HG02642 (cell line): Measurements from ENCODE around the gene MCTS1.
"Not testable (repeated sequence)": the region's sequence is repeated elsewhere in the genome, so short reads cannot be mapped to it uniquely, and the experiment has no call there.

Experiments used
- ATAC-seq: cut with Tn5 transposase; IDR thresholded peaks from one replicate; pipeline ENCODE4 v1.9.1; 2021; ENCODE audit warnings: mild to moderate bottlenecking; ENCODE audit not compliant: unreplicated experiment, poor library complexity

MCTS1 gene, protein sequence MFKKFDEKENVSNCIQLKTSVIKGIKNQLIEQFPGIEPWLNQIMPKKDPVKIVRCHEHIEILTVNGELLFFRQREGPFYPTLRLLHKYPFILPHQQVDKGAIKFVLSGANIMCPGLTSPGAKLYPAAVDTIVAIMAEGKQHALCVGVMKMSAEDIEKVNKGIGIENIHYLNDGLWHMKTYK

DNA sequence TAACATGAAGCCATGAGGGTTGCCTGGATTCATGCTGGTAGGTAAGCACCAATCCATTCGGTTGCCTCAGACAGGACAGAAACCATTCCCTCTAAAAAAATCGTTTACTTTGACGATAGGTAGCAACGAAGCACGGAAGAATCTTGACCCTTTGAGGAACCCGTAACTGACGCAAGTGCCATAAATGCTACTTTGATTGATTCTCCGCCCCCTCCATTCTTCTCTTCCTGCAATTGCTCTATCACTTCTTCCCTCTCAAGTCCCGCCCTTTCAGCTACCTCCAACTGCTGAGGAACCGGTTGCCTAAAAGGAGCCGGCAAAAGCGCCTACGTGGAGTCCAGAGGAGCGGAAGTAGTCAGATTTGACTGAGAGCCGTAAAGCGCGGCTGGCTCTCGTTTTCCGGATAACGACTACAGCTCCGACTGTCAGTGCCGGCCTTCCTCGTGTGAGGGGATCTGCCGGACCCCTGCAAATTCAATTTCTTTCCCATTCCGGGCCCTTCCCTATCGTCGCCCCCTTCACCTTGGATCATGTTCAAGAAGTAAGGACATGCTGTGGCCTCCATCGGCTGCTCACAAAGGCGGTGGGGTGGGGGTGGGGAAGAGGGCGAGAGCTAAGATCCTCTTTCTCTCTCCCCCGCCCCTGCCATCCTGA, at the start of gene MCTS1:
TSS of gene MCTS1 (plus strand) at position 395 of the 654 bp plus-strand sequence. CDS start at position 531, 136 bp downstream.
- peak; percentile 98 for ATAC-seq

DNA sequence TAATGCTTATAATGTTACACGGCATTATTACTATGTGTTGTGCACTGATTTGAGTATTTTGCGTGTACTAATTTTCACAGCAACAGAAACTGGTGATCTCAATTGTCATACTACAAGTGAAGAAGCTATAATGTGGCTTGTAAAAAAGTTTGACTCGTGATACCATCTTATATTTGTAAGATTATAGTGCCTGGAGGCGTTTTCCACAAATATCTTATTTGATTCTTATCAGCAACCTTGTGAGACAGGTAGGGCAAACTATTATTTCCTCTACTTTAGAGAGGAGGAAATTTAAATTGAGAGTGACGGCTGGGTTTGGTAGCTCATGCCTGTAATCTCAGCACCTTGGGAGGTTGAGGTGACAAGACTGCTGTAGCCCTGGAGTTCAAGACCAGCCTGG, 47.6 kb upstream of the MCTS1 start:
- no peak for ATAC-seq

DNA sequence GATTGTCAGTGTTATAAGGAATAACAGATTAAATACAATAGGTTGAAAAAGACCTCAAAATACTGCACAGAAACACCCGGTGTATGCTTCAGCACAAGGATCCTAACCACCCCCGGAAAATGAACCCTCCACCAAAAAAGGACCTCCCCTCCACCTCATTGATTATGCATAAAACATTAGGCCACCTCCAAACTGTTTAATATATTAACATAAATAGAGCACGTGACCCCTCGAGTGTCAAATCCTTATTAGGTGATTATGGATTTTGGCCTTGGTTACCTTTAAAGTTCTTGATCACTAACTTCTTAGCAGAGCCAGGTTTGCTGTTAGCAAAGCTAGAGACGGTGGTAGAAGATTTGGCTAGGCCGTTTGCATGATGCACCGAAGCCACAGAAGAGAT, 44.1 kb upstream of the MCTS1 start:
- ATAC-seq: no peak

DNA sequence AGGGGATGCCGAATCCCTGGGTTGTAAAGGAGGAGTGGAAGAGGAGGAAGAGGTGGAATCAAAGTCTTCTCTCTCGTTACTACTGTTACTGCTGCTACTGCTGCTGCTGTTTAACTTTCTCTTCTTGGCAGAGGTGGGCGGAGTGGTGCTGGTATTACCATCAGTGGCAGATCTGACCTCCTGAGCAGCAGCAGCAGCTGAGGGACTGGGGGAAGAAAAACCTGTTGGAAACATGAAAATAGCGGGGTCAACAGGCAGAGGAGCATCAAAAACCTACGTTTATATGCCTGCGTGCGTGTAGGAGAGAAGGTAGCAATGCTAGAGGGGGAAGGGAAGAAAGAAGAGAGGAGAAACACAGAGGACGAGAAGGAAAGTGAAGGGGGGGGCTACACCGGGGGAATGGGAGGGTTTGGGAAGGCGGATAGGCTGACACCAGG, 43.5 kb upstream of the MCTS1 start:
- peak; percentile 40 for ATAC-seq

DNA sequence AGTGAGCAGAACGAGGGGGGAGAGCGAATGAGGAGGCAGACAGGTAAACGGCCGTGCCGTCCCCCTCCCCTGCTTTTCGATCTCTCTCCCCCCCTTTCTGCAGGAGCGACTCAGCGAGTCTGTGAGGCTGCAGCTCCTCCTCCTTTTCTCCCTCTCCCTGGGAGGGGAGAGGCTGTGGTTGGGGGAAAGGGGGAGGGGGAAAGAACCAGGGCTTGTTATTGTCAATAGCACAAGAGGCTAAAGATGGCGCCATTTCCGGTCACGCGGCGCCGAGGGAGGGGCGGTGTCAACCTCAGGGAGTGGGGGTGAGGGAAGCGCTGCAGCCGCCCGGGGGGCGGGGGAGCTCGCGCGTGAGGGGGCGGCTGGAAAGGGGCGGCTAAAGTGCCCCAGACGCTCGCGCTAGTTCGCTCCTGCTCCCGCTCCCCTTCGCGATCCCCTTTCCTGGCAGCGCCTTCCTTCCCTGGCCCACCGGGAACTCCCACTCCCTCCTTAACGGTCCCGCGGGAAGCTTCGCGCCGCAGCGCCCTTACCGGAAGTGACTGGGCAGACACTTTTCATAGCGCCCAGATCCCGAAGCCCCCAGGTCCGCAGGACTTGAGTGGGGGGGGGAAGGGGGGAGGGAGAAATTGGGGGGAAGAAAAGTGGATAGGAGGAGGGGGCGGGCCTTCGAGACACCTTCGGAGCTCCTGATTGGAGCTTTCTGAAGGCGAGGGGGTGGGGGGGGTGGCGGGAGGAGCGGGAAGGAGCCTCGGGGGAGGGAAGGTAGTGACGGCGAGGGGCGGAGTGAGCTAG, 42.9 kb upstream of the MCTS1 start, which contains the start of gene CUL4B:
TSS of gene CUL4B (minus strand) at position 121 of the 792 bp plus-strand sequence. CDS start 324 bp downstream, outside the sequence.
- peak; percentile 86 for ATAC-seq

DNA sequence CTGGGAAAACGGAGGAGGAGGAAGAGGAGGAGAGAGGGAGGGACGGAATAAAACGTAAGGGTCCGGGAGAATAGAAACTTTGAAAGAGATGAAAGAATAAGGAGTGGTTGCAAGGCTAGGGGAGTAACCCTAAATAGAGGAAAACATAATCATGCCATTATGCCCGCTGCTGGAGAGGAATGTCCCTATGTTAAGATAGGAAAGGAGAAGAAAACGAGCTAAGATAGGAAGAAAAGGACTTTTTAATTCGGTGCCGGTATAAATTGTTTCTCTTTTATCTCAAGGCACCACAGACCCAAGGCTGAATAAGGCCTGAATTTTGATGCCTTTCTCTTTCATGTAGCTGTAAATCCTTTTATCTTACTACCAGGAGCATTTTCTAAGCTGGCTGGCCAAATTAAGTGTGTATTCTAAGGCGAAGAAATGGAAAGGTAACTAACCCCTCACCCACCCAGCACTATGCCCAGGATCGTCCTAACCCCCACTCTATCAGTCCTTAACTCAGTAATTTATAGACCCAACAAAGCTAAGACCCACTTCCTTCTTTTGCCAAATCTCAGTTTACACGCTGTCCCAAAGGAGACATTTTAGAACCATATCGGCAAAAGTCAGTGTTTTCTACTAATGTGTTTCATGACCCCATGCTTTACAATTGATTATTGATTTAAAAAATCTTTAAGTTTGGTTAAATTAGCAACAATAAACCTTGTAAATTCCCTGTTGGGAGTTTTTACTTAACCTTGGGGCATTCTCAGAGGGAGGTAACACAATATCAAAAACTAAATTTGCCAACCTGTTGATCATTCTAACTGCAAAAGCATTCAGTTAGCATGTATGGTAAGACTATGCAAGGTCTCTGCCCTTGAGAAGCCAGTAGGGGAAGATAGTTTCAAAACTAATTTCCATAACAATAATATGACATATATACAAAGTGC, 42.0 kb upstream of the MCTS1 start:
- ATAC-seq: no peak

DNA sequence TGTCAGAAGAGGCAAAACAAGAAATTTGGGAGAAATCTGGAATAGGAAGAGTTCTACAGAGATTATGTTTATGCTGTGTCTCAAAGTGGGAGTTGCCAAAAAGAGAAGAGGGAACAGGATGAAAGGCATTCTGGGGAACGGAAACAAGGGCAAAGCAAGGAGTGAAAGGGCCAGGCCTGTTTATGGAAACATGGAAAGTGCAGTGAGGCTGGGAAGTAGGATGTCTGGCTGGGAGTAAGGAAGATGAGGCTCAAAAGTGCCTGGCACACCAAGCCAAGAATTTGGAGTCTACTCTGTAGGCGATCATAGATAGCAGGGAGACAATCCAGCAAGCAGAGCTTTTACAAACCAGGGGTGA, 41.4 kb upstream of the MCTS1 start:
- ATAC-seq: no peak

DNA sequence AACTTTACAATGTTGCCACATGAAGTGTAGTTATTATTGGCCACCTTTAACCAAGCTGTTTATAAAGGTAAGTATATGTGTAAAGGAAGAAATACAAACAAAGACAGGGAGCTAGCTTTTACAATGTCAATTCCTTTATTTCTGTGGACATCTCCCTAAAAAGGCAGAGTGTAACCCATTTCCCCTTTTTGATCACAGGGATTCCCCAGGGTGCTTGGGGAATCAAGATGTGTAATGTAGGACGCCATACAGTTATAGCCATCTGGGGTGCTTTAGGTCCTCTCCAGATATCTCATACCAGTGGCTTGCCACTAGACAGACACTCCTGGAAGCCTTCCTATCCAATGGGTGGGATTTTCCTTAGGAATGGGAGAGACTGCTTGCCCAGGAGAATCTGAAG, 39.0 kb upstream of the MCTS1 start:
- no peak for ATAC-seq

DNA sequence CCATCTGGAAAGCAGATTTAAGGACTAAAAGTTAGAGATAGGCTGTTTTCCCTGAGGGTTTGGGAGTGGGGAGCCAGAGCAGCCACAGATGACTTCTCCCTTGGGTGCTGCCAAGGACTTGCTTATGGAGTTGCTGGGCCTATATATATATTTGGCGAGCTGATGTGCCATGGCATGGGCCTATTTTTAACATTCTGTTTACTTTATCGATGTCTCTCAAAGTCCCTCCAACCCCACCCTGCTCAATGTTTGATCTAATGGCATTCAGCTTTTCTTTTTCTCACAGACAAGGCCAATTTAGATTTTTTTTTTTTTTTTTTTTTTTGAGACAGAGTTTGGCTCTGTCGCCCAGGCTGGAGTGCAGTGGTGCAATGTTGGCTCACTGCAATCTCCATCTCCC, 37.1 kb upstream of the MCTS1 start:
- no peak for ATAC-seq

DNA sequence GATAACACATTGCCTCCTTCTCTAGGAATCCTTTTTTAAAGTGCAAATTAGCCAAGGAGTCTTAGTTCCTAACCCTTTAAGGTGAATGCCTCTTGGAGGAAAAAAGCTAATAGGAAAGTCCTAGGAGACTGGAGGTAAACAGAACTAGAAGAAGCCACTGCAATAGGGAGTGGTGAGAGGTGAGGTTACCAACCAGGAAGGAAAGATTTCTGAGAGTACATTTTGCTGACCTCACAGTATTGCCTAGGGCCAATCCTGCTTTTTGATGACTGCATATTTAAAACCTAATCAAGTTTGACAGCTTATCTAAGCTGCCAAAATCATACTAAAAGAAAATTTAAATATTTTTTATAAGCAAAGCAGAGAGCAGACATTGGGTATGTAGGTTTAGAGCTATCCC, 35.9 kb upstream of the MCTS1 start:
- no peak for ATAC-seq

DNA sequence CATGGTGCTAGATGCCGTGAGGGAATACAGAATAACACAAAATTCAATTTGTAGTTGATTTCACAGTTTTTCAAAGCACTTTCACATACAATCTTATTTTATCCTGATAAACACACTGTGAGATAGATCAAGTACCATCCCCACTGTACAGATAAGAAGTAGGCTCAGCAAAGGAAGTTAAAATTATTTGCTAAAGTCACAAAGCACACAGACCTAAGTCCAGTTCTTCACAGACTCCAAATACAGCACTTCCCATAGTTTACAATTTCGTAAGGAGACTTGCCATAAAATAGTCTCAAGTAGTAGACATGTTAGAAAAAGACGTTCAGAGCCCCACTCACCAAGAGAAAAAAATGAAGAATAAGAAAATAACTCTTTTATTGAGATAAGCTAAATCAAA, 35.3 kb upstream of the MCTS1 start:
- no peak for ATAC-seq

DNA sequence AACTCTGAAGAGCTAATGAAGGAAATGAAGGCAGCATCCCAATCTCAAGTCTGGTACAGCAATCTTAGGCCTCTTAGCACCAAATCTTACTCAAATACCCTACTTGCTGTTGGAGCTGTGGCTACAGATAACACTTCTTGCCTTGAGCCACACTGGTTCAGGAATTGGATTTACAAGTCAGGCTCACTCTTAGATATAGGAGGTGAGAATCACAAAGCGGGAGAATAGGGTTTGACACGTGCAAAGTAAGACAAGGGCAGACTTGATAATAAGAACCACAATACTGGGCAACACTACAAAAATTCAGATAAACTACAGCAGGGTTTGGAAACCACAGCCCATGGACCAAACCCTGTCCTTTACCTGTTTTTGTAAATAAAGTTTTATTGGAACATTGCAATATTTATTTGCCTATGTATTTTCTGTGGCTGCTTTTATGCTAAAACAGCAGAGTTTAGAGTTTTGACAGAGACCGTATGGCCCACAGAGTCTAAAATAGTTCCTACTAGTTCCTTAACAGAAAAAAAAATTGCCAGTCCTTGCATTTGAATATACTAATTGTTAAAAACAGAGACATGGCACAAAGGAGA, 33.8 kb upstream of the MCTS1 start:
- ATAC-seq: no peak

DNA sequence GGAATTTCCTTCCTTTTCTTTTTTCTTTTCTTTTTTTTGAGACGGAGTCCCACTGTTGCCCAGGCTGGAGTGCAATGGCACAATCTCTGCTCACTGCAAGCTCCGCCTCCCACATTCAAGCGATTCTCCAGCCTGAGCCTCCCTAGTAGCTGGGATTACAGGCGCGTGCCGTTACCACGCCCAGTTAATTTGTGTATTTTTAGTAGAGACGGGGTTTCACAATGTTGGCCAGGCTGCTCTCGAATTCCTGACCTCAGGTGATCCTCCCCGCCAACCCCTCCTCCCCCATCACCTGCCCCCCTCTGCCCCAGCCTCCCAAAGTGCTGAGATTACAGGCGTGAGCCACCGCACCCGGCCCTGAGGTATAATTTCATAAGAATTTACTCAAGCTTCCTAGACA, 30.1 kb upstream of the MCTS1 start:
- not testable (repeated sequence) for ATAC-seq

DNA sequence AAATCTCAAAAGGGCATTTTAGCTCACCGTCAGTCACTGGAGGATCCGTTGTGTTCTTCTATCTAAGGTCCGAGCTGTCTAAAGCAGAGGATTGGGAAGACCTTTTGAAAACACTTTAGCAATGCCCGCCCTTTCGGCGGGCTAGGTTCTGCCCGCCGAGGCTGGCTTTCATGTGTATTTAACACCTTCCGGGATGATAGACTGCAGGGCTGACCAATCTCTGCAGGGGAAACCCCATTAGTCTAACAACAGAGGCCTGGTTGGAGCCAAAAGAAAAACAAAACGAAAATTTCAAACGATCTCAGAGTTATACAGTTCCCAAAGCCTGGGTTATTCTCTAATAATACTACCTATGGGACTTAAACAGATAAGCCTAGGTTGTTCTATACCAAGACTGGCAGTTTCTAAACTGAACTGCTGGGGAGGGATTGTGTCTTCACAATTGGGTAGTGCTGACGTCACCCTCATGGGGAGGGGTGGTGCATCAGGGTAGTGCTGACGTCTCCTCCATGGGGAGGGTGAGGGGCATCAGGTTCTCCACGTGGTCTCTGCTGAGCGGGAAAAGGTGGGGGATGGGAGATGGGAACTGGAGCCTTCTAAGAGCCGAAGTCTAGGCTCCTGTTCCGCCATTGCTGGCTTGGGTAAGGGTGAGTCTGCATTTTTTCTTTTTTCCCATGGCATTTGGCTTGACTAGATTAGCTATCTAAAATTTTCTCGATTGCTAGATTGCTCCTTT, 28.4 kb upstream of the MCTS1 start:
- ATAC-seq: no peak

DNA sequence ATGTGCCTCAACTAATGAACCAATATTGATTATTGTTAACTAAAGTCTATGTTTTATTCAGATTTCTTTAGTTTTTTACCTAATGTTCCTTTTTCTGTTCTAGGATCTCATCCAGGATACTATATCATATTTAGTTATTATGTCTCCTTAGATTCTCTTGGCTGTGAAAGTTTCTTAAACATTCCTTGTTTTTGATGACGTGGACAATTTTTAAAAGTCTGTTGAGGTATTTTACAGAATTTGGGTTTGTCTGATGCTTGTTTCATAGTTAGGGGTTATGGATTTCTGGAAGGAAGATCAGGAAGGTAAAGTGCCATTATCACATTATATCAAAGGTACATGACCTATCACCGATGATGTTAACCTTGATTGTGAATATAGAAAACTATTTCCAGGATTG, 18.2 kb upstream of the MCTS1 start:
- ATAC-seq: no peak

DNA sequence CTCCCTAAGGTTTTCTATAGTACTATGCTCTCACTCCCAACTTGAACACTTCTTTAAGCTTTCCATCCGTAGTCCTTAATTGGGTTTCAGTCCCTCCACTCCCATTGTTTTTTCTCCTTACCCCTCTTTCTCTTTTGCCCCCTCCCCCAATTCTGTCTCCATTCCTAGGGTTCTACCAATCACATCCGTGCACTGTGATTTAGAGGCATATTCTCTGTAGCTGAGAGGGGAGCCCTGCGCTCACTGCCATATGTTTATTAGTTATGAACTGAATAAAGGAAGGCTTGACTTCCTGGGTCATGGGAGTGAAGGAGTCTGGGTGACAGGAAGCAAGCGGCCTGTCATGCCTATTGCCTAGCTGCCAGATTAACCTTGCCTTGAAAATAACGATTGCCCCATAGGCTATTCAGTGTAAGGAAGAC, 471 bp downstream of the MCTS1 start:
- peak; percentile 69 for ATAC-seq

DNA sequence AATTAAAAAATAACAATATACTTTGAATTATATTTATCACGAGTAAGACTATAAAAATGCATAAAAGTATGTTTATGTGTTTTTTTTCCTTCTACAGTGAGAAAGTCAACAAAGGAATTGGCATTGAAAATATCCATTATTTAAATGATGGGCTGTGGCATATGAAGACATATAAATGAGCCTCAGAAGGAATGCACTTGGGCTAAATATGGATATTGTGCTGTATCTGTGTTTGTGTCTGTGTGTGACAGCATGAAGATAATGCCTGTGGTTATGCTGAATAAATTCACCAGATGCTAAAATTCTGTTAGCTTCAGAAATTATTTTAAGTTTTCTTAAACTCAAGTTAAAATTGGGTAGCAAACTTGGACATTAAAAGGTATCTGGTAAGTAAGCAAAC, 8.2 kb downstream of the MCTS1 start:
- no peak for ATAC-seq

DNA sequence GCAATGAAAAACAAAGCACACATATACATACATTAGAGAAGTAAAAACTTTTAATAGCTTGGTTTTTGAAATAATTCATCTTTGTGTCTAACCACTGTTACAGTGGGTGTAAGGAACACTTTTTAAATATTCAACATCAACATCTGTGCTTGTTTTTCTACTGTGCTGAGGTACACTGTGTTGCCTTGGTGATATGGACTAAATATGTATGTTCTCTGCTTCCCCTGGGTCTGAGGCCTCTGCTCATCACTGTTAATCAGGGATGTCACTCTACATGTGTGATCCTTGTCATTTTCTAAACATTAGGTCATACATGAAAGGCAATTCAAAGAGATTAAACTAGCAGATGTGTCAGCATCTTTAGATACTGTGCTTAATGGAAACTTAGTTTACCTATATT, 10.9 kb downstream of the MCTS1 start:
- no peak for ATAC-seq

DNA sequence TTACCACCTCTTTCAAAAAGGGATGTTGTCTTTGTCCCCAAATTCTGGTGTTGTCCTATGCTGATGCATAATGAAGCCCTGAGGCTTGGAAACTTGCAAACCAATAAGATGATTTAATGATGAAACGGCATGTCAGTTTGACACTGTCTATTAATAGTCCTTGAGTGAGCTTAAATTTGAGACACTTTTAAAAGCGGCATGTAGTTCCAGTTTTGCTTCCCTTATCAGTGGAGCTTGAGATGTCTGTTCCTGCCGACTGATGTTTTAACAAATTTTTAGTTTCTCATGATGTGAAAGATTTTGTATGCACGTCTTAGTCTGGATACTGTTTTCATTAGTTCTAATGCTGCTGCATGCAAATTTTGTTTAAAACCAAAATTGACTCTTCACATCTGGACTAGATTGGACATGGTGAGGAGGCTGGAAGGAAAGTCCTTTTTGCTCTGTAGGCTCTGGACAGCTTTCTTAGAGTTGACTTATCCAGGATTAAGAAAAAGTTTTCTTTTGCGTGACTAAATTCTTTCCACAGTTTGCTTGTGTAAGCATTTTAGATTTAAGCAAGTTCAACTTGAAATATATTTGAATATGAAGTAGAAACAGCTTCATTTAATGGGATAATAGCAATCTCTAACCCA, 14.2 kb downstream of the MCTS1 start:
- ATAC-seq: peak; percentile 53
